GM18907 (cell line): ENCODE measurements around the gene SCAMP2.

Experiments used
- ATAC-seq: cut with Tn5 transposase; IDR thresholded peaks from one replicate; pipeline ENCODE4 v1.9.1; 2021; ENCODE audit warnings: mild to moderate bottlenecking, moderate library complexity; ENCODE audit not compliant: unreplicated experiment

The SCAMP2 gene

GRCh38 chr15:74799255-74799855 lies 73.8 kb downstream of the SCAMP2 start:
- ATAC-seq, result peak; percentile 6

DNA sequence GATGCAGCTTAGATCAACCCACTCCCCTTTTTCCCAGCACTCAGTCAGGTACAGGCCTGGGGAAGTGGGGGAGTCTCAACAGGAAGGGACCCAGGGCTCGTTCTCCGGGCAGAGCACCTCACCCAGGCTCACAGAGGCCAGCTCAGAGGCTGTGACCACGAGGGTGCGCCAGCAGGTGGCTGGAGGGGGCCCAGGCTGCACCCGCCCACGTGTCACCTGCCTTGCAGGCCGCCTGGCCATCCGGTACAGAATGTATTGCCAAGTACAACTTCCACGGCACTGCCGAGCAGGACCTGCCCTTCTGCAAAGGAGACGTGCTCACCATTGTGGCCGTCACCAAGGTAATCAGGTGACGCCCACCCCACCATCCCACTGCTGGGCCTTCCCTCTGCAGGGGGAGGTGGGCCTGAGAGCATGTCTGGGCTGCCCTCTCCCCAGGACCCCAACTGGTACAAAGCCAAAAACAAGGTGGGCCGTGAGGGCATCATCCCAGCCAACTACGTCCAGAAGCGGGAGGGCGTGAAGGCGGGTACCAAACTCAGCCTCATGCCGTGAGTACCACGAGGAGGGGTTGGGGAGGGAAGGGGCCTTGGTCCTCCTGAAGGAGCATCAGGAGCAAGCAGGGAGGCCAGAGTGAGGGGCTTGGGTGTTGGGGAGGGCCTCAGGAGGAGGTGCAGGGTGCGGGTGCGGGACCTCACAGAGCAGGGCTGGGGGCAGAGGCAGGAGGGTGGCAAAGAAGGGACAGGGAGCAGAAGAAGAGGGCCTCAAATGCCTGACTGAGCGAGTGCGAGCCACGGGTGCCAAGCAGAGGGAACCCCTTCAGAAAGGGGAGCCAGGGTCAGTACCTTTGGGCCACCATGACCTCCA lies 74.5 kb downstream of the SCAMP2 start:
- no peak for ATAC-seq

- ATAC-seq, result no peak
These were observed 77.1 kb downstream of the SCAMP2 start for GRCh38 chr15:74795966-74796625.

DNA sequence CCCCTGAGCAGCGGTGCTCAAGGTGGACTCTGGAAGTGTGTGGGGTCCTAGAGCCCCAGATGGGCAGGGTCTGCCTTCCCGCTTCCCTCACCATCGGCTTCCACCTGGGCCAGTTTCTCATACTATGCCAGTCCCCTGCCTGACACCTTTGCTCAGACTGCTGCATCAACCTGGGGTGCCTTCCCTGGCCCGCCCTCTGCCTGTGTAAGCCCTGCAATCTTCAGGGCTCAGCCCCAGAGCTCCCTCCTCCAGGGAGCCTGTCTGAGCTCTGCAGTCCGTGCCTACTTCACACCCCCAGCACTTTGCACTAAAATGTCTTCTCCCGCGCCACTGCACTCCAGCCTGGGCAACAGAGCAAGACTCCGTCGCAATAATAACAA lies 78.2 kb downstream of the SCAMP2 start:
- no peak for ATAC-seq

DNA sequence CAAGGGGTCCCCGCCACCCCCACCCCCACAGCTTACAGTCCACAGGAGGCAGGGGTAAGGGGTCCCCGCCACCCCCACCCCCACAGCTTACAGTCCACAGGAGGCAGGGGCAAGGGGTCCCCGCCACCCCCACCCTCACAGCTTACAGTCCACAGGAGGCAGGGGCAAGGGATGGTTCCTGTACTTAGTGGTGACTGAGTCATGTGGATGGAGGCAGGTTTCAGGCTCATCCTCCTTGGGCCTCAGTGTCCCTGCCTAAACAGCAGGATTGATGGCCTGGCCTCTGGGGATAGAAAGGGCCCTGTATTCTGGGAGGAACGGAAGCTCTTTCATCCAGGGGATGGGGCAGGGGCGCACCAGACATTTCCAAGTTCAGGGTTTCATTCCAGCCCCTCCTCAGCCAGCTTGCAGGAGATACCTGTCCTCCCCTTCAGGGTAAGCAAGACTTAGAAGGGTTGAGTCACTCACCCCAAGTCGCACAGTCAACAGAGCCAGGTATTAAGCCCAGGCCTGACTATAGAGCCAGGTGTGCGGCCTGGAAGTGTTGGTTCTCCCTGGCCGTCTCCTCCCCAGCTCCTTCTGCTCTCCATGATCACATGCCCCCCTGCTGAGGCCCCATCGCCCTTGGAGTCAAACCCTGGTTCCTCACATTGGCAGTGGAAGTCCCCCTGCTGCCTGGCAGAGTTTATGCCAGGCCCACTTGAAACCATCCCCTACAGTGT lies 78.8 kb downstream of the SCAMP2 start:
- no peak for ATAC-seq
